HG03354 (cell line): ENCODE data around the gene ARHGAP8.

Experiments
- ATAC-seq: cut with Tn5 transposase; IDR thresholded peaks from one replicate; pipeline ENCODE4 v1.9.1; 2021; ENCODE audit warnings: mild to moderate bottlenecking; ENCODE audit not compliant: unreplicated experiment, poor library complexity, severe bottlenecking

The ARHGAP8 gene

GRCh38 chr22:44760476-44760875, 8.1 kb downstream of the ARHGAP8 start:
- no peak for ATAC-seq

DNA sequence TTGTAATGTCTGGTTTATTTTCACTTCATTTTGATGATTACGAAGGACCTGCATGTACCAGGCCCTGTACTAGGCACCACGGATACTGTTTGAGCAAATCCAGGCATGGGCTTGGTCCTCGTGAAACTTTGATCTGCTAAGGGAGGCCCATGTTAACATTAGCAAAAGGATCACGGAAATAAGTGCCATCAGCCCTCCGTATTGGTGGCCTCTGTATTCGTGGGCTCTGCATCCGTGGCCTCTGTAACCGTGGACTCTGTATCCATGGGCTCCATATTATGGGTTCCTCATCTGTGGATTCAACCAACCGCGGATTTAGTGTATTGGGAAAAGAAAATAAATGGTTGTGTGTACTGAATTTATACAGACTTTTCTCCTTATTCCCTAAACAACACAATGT, 8.7 kb downstream of the ARHGAP8 start:
- ATAC-seq = no peak

- no peak for ATAC-seq
Measured at GRCh38 chr22:44764373-44764772, 12.0 kb downstream of the ARHGAP8 start.

DNA sequence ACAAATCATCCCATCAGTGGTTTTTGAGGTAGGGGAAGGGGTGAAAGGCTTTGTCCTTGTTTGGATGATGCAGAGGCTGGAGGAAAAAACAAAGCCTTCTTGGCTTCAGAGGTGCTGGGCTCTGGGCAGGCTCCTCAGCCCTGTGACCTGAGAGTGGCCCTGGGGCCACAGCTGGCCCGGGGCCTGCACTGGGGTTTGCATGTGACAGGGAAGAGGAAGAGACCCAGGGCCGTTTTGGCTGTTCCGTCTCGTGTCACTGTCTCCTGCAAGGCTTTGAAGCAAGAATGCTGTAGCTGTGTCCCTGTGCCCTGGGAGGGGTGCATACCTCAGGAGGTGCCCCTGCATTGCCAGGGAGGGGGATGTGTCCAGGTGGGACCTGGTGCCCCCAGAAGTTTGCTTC, 12.6 kb downstream of the ARHGAP8 start:
- no peak for ATAC-seq

DNA sequence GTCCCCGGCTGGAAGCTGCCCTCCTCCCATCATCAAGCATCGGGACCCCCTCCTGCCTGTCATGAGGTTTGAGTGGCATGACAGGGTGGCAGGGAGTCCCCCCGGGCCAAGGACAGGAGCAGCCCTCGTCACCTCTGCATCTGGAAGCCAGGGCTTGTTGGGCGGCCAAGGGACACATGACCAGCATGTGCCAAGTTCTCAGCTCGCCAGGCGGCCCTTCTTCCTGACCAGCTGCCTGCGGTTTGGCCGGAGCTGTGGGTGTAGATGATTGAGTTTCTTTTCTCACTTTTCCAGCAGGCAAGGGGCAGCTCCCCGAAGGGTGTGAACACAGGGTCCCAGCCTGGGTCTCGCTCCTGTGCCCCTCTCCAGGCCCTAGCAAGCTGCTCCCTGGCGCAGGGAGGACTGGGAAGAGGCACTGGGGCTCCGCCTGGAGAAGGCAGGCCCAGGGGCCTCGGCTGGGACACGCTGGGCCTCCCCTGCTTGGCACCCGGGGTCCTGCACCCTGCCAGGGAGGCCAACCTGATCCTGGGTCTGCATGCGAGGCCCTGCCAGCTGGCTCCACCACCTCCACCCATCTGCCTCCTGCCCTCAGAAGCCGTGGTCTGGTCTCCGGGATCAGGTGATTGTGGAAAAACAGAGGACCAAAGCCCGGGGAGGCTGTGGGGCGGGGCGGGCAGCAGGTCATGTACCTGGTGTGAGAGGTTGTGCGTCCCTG, 13.4 kb downstream of the ARHGAP8 start:
- no peak for ATAC-seq

DNA sequence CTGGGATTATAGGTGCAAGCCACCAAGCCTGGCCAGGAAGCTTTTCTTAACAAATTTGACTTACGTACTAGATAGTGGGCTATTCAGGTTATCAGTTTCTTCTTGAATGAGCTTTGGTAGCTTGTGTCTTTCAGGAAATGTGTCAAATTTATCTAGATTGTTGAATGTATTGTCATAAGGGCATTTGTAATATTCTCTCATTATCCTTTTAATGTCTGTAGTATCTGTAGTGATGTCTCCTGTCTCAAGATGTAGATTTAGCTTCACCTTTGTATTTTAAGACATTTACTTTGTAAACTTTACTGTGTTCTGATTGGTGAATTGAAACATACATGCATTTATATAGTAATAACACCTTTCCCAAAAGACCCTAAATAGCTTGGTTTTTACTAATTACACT, 20.7 kb downstream of the ARHGAP8 start:
- ATAC-seq = no peak

DNA sequence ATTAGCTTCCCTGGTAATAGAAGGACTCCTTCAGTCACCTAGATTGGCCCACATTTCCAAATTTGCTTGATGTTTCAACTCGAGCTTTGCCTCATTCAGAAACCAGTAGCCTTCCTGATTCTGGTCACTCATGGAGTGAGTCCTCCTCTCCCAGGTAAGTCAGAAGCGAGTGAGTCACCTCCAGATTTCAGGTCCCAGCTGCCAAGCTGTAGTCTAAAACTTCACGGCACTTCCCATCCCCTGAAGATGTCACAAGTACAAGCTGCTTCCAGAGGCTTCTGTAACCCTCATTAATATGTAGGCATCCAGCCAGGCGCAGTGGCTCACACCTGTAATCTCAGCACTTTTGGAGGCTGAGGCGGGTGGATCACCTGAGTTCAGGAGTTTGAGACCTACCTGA, 23.5 kb downstream of the ARHGAP8 start:
- ATAC-seq = no peak

GRCh38 chr22:44776605-44777363, 24.4 kb downstream of the ARHGAP8 start:
- no peak for ATAC-seq

GRCh38 chr22:44777364-44777755, 25.0 kb downstream of the ARHGAP8 start:
- ATAC-seq = no peak

DNA sequence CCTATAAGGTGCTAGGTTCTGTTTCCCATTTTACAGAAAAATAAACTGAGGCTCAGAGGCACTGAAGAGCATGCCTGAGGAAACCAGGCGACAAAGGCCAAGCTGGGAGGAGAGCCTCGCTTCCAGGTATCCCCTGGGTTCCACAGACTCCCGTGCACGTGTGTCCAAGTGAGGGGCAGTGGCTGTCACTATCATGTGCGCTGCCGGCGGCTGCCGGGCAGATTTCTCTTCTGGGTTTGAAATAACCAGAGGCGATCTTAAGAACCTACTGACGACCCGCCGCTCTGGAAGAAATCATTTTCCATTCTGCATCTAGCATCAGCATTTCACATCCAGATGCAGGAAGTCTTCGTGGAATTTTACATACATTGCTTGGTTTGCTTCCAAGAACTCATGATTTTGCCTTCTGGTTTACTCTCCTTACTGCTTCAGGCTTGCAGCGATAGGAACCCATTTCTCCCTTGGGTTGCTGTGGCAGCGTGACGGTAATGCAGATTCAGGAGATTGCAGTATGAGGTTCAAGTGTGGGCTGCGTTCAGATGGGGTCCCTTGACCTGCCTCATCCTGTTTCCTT, 28.6 kb downstream of the ARHGAP8 start:
- ATAC-seq = no peak

DNA sequence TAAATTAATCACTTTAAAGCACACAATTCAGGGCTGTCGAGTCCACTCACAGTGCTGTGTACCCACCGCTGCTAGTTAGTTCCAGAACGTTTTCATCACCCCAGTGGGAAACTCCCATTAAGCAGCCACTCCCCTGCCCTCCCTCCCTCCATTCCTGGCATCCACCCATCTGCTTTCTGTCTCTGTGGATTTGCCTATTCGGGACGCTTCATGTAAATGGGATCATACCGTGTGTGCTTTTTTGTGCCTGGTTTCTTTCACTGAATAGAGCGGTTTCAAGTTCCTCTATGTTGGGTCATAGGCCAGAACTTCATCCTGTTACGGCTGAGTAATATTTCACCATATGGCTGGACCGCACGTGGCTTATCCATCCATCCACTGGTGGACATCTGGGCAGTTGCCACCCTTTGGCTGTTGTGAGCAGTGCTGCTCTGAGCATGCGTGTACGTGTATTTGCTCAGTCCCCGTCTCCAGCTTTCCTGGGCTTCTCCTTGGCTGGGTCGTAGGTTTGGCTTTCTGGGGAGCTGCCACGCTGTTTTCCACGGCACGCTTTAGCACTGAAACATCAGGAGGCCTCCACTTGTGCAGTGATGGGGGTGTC, 30.1 kb downstream of the ARHGAP8 start:
- no peak for ATAC-seq

DNA sequence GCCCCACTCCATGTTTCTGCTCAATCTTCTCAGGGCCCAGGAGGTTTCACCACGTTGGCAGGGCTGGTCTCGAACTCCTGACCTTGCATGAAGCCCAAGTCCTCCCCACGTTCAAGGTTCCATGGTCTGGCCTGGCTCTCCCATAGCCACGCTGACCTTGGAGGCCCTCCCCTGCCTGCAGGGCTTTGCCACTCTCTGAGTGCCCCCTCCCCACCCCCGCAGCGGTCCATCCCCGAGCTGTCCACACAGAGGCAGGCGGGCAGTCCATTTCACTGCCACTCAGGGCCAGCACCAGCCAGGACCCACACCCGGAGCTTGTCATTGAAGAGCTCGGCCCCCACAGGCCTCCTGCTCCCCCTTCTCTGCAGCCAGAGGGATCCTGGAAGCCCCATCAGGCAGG, 30.7 kb downstream of the ARHGAP8 start:
- no peak for ATAC-seq

GRCh38 chr22:44783581-44783980, 31.2 kb downstream of the ARHGAP8 start:
- ATAC-seq = no peak

DNA sequence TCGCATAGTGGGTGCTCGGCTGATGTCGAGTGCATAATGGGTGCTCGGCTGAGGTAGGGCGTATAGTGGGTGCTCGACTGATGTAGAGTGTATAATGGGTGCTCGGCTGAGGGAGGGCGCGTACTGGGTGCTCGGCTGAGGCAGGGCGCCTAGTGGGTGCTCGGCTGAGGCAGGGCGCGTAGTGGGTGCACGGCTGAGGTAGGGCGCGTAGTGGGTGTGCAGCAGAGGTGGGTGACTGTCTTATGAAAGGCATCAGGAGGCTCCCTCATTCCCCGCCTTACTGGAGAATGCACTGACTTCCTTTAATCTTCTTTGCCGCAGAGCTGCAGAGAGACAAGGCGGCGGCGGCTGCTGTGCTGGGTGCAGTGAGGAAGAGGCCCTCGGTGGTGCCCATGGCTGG, 33.8 kb downstream of the ARHGAP8 start:
- ATAC-seq = no peak

- ATAC-seq = no peak
Measured at GRCh38 chr22:44786610-44787009, 34.2 kb downstream of the ARHGAP8 start.

DNA sequence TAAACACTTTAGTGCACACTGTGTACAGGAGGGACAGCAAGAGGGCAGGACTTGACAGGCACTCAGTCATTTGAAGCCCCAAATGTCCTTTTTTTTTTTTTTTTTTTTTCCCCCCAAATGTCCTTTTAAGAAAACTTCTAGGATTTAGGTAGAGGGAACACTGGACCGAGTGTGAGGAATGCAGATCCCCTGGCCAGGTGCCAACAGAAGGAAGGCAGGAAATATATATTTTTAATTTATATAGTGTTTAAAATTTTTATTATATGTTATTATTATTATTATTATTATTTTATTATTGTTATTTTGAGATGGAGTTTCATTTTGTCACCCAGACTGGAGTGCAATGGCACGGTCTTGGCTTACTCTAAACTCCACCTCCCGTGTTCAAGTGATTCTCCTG, 35.5 kb downstream of the ARHGAP8 start:
- ATAC-seq = no peak

- no peak for ATAC-seq
Measured at GRCh38 chr22:44793106-44793505, 40.7 kb downstream of the ARHGAP8 start.

- no peak for ATAC-seq
Measured at GRCh38 chr22:44793506-44794172, 41.3 kb downstream of the ARHGAP8 start.

GRCh38 chr22:44795701-44796630, 43.6 kb downstream of the ARHGAP8 start:
- no peak for ATAC-seq
